Amniotic epithelial cell (primary cell): ENCODE measurements around the gene CEP170.
A peak's percentile ranks its signal among the peaks of the same experiment; 100 is the strongest.
"Not testable (repeated sequence)": the region's sequence is repeated elsewhere in the genome, so short reads cannot be mapped to it uniquely, and the experiment has no call there.

ENCODE experiments used
- DNase-seq: peaks from one replicate; pipeline ENCODE4 v3.0.0-alpha.2; 2010; ENCODE audit warnings: low read depth

The CEP170 gene

GRCh38 chr1:243173758-243174369, 81.2 kb downstream of the CEP170 start:
- DNase-seq: peak; percentile 2

- not testable (repeated sequence) for DNase-seq
These were observed 90.2 kb downstream of the CEP170 start for GRCh38 chr1:243164911-243165310.

GRCh38 chr1:243150906-243151305, 104.2 kb downstream of the CEP170 start:
- peak; percentile 25 for DNase-seq

GRCh38 chr1:243149120-243149519, 106.0 kb downstream of the CEP170 start:
- DNase-seq: not testable (repeated sequence)

- DNase-seq: not testable (repeated sequence)
These were observed 107.7 kb downstream of the CEP170 start for GRCh38 chr1:243147351-243147750.

GRCh38 chr1:243140498-243140897, 114.6 kb downstream of the CEP170 start:
- DNase-seq: not testable (repeated sequence)

- peak; percentile 18 for DNase-seq
These were observed 132.1 kb downstream of the CEP170 start for GRCh38 chr1:243122876-243123409.

GRCh38 chr1:243121939-243122338, 133.1 kb downstream of the CEP170 start:
- not testable (repeated sequence) for DNase-seq

- not testable (repeated sequence) for DNase-seq
These were observed 136.3 kb downstream of the CEP170 start for GRCh38 chr1:243118601-243119322.

GRCh38 chr1:243116187-243116586, 138.9 kb downstream of the CEP170 start:
- DNase-seq: peak; percentile 49

- not testable (repeated sequence) for DNase-seq
These were observed 140.3 kb downstream of the CEP170 start for GRCh38 chr1:243114769-243115168.

- DNase-seq: not testable (repeated sequence)
These were observed 140.9 kb downstream of the CEP170 start for GRCh38 chr1:243114059-243114713.

- DNase-seq: not testable (repeated sequence)
These were observed 147.9 kb downstream of the CEP170 start for GRCh38 chr1:243107171-243107570.

GRCh38 chr1:243105652-243106332, 149.3 kb downstream of the CEP170 start:
- DNase-seq: peak; percentile 0

- peak; percentile 3 for DNase-seq
These were observed 150.0 kb downstream of the CEP170 start for GRCh38 chr1:243105104-243105503.

- not testable (repeated sequence) for DNase-seq
These were observed 150.6 kb downstream of the CEP170 start for GRCh38 chr1:243104452-243104851.

- DNase-seq: peak; percentile 14
These were observed 153.5 kb downstream of the CEP170 start for GRCh38 chr1:243101551-243102050.

- not testable (repeated sequence) for DNase-seq
These were observed 167.7 kb downstream of the CEP170 start for GRCh38 chr1:243087368-243087767.
